ENCODE results near the gene PLS1.
"Not testable (repeated sequence)": the region's sequence is repeated elsewhere in the genome, so short reads cannot be mapped to it uniquely, and the experiment has no call there.

PLS1 gene, protein sequence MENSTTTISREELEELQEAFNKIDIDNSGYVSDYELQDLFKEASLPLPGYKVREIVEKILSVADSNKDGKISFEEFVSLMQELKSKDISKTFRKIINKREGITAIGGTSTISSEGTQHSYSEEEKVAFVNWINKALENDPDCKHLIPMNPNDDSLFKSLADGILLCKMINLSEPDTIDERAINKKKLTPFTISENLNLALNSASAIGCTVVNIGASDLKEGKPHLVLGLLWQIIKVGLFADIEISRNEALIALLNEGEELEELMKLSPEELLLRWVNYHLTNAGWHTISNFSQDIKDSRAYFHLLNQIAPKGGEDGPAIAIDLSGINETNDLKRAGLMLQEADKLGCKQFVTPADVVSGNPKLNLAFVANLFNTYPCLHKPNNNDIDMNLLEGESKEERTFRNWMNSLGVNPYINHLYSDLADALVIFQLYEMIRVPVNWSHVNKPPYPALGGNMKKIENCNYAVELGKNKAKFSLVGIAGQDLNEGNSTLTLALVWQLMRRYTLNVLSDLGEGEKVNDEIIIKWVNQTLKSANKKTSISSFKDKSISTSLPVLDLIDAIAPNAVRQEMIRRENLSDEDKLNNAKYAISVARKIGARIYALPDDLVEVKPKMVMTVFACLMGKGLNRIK

DNA sequence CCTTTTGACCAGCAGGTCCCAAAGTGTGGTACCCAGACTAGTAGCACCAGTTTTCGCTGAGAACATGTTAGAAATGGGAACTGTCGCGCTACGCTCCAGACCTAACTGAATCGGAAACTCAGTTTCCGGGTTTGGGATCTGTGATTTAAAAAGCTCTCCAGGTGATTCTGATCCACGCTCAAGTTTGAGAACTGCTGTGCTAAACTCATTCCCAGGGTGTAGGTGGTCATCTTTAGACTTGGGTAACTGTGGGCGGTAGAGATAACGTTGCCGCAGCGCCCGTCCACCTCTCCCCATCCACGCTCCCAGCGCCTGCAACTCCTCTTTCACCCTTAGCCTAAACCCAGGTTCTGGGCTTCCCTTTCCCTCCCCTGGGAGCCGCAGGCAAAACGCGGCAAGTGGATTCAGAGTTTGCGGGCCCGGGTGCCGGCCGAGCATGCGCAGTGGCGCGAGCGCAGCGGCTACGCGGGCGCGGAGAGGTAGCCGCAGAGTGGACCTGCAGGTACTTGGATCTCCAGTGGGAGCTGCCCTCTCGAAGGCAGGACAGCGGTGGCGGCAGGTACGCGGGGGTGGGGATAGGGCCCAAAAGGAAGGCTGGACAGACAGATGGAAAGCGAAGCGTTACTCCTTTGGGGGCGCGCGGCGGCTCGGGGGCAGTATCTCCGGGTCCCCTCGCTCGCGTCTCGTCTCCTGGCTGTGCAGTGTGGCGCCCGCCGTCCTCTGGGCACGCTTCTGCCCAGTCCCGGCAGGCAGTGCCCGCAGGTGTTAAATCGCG is at the start of gene PLS1:
TSS of gene PLS1 (plus strand) at position 443 of the 775 bp plus-strand sequence. CDS start 67,845 bp downstream, outside the sequence.
- peak; percentile 82 for DNase-seq

DNA sequence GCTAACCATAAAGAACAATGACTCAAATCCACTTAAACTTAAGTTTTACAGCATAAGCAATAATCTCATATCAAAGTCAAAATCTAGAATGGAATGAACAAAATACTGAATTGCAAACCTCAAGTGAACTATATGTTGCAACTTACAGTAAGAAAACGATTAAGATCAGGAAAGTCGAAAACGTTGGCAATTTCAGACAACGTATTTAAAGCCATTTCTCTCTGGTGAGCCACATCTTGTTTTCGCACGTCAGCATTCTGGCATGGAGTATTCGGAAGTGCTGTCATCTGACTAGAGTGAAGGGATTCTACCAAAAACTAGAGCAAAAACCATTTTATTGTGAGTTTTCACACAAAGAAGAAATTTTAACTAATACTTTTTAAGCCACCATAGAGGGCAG is 46.2 kb upstream of the PLS1 start:
- no peak for DNase-seq

DNA sequence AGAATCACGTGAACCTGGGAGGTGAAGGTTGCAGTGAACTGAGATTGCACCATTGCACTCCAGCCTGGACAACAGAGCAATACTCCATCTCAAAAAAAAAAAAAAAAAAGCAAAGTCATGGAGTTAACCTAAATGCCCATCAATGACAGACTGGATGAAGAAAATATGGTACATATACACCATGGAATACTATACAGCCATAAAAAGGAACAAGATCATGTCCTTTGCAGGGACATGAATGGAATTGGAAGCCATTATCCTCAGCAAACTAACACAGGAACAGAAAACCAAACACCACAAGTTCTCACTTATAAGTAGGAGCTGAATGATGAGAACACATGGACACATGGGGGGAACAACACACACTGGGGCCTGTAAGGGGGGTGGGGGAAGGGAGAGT is 43.6 kb upstream of the PLS1 start:
- not testable (repeated sequence) for DNase-seq

DNA sequence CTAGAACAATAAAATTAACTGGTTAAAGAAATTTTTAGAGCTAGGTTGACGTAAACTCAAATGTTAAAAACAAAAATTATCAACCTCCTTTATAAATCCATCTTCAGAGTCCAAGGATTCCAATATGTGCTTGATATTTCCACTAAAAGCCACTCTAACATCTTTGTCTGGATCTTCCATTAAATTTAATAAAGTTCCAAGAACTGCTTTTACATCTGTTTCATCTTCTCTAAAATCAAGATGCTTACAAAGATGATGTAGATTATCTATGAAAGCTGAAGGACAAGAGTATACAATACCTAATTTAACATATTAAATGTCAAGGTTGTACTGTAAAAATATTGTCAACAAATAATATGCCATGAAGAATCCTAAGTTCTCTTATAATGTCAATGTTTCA is 42.5 kb upstream of the PLS1 start:
- no peak for DNase-seq

DNA sequence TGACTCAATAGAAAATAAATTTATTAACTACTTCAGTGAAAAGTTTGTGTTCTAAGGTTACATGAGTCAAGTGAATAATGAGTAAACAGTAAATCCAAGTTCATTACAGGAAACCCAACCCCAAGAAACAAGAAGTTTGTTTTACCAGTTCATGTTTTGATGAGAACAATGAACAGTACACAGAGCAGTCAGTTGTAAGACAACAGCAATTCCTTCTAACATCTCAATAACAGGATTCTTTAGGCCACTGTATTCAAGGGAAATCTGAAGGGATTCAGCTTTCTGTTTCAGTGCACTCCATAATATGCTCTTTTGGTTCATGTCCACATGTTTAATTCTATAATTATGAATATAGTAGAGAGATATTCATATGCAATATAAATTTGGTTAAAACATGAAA is 36.1 kb upstream of the PLS1 start:
- DNase-seq: no peak

DNA sequence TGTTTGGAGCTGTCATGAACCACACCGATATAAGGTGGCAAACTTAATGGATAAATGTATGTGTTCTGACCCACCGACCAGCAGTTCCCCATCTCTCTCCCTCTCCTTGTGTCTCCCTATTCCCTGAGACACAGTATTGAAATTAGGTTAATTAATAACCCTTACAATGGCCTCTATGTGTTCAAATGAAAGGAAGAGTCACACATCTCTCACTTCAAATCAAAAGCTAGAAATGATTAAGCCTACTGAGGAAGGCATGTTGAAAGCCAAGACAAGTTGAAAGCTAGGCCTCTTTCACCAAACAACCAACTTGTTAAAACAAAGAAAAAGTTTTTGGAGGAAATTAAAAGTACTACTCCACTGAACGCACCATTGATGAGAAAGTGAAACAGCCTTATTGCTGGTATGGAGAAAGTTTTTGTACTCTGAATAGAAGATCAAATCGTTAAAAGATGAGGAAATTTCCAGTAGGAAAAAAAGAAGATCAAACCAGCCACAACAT is 32.6 kb upstream of the PLS1 start:
- no peak for DNase-seq

DNA sequence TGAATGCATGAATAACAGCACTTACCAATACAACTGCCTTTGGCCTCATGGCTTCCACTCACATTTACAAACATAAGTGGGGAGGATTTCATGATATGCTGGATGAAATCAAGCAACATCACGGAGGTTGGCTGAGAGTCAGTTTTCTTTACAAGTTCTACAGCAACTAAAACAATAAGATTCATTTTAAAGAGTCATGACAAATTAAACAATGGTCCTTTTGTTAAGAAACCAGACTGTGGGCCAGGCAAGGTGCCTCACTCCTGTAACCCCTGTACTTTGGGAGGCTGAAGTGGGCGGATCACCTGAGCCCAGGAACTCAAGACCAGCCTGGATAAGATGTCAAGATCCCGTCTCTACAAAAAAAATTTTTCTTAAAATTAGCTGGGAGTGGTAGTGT is 30.1 kb upstream of the PLS1 start:
- no peak for DNase-seq

DNA sequence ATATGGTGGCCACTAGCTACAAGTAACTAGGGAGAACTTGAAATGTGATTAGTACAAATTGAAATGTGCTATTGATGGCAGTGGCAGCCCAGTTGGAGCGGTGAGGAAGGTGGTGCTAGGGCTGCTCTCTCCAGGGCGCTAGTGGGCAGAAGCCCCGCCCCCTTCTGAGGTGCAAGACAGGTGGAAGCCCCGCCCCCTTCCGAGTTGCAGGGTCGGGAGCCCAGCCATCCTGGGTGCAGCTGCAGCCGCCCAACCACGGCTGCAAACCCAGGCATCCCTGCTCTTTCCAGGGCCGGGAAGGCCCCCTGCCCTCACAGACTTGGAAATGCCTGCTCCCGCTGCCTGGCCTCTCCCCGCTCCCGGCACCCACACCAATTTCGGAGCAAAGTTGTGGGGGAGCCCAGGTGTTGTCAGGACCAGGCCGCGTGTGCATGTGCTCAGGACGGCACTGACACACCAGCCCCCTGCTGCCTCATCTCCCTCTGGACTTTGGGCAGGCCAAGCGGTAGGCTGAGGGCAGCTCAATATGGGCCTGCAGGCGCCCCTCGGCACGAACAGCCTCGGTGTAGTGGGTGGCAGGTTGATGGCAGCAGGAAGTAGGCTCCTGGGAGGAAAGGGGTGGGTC is 27.7 kb upstream of the PLS1 start:
- DNase-seq: no peak

DNA sequence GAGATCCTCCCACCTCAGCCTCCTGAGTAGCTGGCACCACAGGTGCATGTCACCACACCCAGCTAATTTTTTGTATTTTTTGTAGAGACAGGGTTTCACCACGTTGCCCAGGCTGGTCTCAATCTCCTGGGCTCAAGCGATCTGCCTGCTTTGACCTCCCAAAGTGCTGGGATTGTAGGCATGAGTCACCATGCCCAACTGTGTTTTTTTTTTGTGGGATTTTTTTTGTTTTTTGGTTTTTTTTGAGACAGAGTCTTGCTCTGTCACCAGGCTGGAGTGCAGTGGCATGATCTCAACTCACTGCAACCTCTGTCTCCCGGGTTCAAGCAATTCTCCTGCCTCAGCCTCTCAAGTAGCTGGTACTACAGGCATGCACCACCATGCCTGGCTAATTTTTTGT is 26.8 kb upstream of the PLS1 start:
- not testable (repeated sequence) for DNase-seq

DNA sequence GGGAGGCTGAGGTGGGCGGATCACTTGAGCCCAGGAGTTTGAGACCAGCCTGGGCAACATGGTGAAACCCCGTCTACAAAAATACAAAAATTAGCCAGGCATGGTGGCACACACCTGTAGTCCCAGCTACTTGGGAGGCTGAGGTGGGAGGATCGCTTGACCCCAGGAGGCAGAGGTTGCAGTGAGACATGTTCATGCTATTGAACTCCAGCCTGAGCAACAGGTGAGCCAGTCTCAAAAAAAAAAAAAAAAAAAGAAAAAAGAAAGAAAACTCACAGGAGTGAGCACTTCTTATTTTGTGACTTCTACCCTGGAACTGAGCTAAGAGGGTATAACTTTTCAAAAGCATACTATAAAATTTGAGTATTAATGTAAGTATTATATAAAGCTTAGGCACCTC is 22.0 kb upstream of the PLS1 start:
- not testable (repeated sequence) for DNase-seq

DNA sequence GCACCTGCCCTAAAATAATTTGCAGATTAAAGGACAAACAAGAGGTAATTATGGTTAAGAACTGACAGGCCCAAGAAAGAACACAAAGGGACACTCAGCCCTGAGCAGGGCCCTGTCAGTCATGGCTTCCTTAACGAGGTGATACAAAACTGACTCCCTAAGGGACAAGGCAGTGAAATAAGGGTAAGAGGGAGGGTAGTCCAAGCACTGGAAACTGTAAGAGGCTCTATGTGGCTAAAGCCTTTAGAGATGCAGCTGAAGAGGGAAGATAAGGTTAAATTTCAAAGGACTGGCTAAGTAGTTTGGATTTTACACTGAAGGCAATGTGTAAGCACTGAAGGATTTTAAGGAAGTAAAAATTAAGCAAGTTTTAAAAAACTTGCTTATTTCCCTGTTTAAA is 21.5 kb upstream of the PLS1 start:
- DNase-seq: no peak

DNA sequence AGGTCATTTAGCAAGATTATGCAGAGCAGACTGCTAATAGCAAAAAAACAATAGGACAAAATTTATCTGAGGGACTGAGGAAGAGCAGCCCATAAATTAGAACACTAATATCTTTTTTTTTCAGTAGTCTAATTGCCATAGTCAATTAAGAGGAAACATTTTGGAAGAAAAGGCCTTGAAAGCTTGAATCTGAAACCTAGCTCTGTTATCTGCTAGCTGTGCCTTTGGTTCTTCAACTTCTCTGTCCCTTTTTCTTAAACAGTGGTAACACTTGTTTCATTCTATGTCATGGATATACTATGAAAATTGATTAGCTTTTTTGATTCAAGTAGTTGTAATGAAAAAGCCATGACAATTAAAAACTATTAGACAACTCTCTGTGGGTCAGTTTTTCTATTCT is 19.4 kb upstream of the PLS1 start:
- DNase-seq: no peak

DNA sequence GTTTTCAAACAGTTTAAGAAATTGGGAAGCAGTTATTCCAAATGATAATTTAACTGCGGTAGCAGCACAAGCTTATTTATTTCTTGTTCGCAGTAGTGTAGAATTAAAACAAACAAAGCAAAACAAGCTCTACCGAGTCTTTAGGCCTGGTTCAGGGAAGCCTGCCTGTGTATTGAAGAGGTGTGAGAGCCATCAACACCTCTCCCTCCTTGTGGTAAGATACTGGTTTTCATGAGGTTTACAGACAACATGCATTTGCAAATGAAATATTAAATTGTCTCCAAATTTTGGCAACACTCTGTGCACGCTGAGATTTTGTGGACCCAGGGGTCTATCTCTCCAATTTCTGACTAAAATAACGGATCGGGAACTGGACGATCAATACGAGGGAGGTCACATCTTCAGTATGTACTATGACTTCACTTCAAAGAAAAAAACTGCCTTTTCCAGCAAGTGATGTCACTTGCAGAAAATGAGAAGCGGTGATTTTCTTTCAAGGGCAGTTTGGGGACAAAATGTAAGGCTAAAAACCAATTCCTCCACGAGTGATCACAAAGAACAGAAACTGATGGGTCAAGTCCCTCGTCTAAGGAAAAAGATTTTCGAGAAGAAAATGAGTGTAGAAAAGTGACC is 18.4 kb upstream of the PLS1 start:
- no peak for DNase-seq

DNA sequence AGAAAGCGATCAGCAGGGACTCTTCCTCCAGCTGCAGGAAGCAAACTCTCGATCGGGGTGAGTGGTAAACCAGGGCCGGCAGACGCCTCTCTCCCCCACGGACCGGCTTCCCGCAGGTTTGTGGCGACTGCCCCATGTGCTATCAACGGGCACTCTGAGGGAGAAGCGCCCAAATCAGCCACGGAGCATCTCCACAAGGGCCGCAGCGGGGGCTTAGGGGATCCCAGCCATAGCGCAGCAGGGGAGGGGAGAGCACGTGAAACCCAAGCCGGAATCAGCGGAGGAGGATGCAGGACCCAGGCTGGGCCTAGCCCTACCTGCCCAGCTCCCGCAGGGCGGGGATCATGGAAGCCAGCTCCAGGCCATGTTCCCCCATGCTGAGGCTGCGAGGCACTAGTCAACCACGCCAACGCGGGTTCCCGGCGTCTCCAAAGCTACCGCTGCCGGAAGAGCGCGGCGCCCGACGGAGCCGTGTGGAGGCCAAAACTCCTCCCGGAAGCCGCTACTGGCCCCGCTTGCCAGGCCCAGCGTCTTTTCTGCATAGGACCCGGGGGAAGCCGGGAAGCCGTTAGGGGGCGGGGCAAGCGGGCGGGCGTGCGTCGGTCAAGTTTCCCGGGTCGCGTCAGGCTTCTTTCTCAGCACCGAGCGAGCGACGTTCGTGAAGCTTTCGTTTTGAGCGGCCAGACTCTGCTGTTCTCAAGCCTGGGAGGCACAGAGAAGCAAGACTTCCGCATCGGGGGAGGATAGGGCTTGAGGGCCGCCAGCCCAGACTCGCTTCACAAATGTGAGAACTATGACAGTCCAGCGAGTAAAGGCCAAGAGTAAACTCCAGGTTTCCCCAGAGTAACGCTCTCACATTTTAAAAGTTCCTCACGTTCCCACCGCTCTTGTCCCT is 17.6 kb upstream of the PLS1 start, which contains the start of gene ATR:
TSS of gene ATR (minus strand) at position 405 of the 895 bp plus-strand sequence. CDS start at position 376, 29 bp downstream.
- peak; percentile 96 for DNase-seq

DNA sequence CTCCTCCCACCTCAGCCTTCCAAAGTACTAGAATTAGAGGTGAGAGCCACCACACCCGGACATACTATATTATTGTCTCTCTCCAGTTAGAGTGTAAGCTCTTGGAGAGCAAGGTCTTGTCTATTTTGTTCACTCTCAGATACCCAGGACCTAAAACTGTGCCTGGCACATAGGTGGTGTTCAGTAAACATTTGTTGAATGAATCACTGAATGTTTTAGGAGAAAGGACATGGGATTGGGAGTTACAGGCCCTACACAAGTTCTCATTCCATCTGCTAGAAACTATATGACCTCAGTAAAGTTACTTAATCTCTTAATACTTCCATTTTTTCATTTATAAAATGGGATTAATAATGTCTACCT is 16.2 kb upstream of the PLS1 start:
- DNase-seq: no peak

DNA sequence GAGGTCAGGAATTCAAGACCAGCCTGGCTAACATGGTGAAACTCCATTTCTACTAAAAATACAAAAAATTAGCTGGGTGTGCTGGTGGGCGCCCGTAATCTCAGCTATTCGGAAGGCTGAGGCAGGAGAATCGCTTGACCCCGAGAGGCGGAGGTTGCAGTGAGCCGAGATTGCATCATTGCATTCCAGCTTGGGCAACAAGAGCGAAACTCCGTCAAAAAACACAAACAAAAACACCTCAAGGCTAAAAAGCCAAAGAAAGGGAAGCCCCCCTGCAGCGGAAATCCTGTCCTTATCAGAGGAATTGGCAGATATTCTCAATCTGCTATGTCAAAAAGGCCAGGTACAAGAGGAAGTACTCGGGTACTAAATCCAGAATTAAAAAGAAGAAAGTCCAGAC is 15.1 kb upstream of the PLS1 start:
- not testable (repeated sequence) for DNase-seq

DNA sequence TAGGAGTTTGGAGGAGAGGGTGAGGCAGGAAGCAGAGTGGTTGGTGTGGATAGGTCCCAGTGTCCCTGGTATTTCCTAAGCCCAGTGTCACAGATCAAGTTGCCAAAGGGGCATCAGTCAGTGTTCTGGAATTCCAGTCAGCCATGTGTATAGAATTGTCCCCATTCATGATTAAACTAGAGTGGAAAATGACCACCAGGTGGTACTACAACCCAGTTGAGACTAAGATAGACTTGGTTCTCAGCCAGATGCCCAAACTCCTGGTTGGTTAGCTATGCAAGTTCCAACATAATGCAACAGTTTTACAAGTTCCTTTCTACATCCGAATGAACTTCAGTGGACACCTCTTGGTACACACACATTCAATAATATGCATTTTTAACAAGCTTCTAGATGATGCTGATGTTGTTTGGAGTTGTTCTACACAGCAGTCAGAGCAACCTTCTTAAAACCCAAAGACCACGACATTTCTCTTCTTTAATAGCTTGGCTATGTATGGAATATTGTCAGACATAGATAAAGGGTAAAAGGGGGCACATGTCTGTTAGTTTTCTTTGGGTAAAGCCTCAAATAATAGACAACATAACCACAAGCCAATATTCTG is 9.3 kb upstream of the PLS1 start:
- DNase-seq: no peak

DNA sequence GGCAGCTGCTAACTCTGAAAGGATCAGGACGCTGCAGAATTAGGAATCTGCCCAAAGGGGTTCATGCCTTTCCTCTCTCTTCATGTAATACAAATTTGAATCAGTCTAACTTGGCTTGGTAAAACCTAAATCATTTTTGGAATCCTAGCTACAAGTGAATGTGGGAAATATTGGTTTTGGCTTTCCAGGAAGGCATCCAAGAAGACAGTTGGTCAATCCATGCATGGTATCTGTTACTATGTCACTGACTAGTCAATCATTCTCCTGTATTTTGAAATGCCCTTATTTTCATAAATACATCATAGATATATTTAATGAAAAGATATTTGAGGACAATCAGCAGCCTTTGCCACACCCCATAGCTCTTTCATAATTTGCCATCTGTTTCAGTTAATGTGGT is 7.5 kb upstream of the PLS1 start:
- DNase-seq: no peak

DNA sequence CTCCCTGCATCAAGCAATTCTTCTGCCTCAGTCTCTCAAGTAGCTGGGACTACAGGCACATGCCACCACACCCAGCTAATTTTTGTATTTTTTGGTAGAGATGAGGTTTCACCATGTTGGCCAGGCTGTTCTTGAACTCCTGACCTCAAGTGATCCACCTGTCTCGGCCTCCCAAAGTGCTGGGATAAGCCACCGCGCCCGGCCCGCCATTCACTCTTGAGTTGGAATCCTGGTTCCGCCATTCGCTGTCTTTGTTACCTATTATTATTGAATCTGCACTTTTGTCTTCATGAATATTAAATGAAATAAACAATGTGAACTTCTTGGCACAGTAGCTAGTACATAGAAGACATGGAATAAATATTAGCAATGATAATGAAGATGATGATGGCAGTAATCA is 3.9 kb upstream of the PLS1 start:
- not testable (repeated sequence) for DNase-seq

DNA sequence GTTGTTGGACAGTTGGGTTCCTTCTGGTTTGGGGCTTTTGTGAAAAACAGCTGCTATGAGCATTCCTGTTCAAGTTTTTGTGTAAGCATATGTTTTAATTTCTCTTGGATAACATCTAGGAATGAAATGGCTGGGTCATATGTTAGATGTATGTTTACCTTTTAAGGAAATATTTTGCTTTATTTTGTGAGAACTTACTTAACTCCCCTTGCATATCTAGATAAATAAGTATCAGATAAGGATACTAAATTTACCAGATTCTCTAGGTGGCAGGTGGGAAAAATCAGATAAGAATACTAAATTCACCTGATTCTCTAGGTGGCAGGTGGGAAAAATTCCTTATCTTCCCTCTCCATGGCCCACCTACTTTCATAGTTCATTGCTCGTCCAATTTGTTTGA is 1.1 kb upstream of the PLS1 start:
- no peak for DNase-seq

DNA sequence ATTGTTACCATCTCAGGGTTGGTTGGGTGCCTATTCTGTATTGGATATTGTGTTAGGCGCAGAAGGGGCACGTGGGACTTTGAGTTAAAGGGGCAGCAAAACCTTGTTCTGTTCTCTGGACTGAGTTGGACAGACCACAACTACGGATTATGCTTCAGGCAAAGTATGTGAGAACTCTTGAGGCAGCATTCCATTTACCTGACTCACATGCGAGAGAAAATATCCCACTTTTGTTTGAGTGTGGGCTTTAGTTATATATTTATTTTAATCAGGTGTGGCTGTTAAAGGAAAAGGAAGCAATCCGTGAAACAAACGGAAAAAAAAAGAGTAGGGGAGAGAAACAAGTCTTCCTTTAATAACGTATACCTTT is 627 bp upstream of the PLS1 start:
- no peak for DNase-seq

Data from activated naive CD4-positive, alpha-beta T cell treated with anti-CD3 and anti-CD28 coated beads, Interleukin-2, amount 50 U/mL, for 16 hours (primary cell).